HG03520 (cell line): Measurements from ENCODE around the gene ST7.
A peak's percentile ranks its signal among the peaks of the same experiment; 100 is the strongest.

ENCODE experiments used
- ATAC-seq: cut with Tn5 transposase; IDR thresholded peaks from one replicate; pipeline ENCODE4 v1.9.1; 2021; ENCODE audit warnings: mild to moderate bottlenecking, moderate library complexity; ENCODE audit not compliant: unreplicated experiment

ST7 gene

DNA sequence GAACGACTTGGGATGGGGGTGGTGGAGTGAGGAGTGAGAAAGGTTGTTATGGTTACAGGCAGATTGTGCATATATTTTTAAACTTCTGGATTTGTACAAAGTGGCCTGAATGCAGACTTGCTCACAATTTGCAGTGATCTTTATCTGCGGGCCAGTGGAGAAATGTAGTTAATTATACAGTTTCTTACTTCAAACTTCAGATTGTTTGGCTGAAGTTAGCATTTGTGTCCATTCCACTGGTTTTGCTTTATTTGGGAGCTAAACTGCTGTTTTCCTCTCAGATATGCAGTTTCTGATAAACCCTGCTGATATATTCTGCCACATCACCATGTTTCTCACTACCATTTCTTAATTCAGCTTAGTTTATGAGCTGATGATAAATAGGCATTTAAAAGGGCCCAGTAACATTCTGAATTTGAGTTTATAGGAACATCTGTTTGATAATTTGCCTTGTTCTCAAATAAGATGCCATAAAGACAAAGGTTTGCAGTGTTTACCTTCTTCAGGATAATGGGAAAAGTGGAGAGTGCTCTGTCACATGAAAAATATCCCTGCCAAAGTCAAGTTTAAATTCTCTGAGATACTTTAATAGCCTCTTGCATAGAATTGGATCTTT, 170.1 kb downstream of the ST7 start:
- ATAC-seq: no peak

DNA sequence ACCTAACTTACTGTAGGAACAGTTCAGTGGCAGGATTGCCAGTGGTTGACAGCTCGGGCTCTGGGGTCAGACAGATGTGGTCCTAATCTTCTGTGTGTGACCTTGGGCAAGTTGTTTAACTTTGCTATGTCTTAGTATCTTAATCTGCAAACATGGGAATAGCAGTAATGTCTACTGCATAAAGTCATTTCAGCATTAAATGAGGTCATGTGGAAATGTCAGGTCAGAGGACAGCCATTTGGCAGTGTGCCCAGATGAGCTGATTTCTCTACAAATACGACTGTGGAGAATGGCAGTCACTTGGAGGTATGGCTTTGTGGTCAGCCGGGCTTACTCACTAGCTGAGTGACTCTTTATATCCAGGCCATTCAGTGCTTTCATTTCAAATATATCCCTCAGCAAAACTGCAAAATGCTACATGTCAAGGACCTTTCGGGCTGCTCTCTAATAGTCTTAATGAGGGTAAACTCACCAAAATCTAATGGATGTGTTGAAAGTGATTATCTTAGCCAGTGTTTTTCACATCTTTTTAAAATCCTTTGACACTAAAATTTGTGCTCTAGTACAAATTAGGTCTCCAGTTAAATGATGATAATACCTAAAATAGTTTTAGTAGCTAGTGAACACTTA, 171.4 kb downstream of the ST7 start:
- ATAC-seq: peak; percentile 77

DNA sequence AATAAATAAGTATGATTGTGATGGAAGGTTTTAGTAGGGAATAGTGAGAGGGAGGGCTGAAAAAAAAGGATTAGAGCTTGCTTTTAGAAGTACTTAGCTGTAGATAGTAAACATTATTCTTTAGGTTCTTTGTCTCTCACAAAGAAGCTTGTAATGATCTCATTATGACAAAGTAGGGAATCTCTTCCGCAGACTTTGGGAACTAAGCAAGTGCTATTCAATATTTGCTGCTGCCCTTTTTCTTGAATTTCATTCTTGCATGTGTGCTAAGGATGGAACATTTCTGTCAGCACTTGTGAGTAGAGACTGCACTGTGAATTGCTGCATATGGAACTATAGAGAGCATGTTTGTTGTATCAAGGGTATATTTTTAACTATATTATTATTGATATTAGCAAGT, 173.4 kb downstream of the ST7 start:
- no peak for ATAC-seq

DNA sequence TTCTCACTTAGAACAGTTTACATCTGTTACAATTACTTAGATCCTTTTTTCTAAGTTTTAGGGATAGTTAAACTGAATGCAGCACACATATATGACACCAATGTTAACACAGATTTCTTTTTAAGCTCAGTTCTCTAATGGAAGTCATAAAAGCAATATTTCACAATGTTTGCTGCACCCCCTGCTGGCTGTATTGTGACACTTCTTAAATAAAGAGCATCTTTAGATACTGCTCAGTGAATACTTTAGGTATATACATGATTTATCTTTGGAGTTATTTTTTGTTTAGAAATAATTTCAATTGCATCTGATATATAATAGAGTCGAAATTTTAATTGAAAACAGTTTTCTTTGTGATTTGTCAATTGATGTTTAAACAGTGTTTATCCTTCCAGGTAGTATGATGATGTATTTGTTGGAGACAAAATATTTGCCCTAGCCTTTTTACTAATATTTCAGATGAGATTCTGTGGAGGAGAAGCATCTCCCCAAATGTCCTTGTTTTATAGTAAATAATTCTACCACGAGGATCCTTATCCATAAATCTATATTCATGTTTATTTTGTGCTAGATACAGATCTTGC, 174.4 kb downstream of the ST7 start:
- peak; percentile 59 for ATAC-seq

DNA sequence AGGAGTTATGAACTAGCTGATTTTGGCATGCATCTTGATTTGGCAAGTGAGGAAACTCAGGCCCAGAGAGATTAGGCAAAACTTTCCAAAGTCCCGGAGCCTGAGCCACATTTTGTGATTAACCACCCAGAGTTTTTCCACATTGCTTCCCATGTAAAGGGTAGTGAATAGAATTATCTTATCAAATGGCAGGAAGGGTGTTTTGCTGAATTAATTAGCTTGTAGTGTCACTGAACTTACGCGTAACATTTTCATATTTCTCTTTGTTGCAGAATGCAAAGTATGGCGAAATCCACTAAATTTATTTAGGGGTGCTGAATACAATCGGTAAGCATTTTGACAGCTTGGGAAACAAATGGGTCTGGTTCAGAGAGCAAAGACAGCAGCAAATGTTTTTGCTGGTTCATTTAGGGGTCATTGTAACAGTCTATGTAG, 176.2 kb downstream of the ST7 start:
- no peak for ATAC-seq

DNA sequence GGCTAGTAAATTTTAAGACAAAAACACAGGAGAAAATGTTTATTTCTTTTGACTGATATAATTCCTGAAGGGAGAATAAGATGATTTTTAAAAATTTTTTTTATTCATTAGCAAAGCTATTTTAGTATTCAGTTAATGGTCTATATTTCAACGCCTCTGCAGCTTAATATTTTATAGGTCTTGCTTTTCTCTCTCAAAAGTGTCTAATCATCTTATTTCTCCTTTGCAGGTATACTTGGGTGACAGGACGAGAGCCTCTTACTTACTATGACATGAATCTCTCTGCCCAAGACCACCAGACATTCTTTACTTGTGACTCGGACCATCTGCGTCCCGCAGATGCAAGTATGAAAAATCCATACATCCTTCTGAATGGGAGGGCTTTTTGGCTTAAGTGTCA, 177.0 kb downstream of the ST7 start:
- ATAC-seq: no peak

DNA sequence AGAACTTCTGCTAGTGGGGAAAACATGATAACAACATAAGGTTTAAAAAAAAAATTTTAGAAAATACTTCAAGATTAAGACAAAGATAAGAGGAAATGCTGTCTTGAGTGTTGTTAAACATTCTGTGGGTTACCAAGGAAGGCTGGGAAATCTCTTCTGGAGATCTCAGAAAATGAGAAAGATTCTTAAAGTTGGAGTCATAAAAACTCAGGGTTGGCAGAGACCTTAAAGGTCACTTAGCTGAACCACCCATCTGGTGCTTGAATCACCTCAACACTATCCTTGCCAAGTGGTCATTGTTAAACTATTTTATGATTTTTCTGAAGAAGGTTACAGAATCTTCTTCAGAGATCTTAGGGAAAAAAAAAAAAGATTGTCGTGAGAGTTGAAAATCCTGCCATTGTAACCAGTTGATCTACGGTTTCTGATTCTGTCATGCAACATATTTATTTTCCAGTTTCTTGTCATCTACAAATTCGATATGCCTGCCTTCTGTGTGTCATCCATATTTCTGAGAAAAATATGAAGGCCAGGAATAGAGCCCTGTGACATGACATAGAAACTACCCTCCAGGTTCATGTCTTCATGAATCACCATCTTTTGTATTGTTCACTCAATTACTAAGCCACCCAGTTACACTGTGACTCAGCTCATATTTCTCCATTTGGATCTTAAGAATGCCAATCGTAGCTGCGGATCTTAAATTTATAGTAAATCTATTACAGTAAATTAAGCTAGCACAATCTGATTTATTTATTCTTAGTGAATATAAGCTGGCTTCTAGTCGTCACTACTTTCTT, 179.2 kb downstream of the ST7 start:
- no peak for ATAC-seq

DNA sequence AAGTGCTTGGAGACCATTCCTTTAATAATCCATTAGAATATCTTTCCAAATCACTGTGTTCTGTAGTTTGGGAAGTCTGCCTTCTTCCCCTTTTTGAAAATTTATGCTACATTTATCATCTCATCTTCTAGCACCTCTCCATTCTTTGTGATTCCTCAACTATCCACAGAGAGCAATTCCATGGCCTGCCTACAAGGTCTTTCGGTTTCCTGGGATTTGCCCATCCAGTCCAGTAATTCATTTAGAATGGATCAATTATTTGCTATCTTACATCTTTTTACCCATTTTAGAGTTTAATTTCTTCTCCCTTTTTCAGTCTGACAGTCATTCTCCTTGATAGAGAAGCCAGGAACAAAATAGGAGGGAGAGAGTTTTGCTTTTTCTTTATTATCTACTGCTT, 179.8 kb downstream of the ST7 start:
- no peak for ATAC-seq

DNA sequence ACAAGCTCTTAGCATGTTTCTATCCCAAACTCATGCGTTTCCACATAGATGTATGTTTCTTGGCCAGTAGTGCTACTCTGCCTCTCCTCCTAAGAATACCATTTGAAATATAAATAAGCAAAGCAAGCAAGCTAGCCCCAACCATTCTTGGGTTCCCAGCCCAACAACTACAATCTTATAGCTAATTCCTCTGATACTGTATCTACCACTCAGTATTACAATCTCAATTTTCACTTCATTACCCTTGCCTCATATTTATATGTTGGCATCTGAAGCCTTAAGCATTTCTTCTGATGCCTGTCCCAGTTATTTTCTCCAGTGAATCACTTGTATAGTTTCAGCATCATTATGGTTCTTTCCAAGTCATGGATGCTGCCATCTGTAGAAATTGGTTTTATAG, 181.1 kb downstream of the ST7 start:
- ATAC-seq: no peak

DNA sequence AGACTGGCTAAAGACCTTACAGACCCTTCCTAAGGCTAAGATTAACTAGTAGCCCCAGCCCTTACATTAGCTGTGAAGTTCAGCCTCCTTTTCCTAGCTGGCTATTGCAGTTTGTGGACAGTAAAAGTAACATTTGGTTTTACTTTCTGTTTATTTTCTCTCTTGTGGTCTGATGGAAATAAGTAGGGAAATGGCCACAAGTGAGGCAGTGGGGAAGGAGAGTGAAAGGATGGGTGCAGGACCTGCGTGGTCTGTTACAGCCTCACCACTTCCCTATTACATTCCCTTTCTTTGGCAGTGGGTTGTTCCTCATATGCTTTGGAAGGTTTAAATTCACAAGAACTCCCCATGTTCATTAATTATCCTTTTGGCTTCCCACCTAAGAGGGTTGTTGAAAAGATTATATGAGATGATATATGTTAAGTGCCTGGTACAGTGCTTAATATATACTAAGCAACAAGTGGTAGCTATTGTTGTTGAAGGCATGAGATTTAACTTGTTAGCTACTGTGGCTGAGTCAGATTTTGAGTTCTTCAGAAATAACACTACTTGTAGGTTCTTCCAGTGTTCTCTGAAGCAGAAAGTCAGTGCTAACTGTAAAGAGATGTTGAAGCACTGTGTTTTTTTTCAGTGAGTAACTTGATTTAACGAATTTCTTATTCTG, 181.7 kb downstream of the ST7 start:
- ATAC-seq: no peak

DNA sequence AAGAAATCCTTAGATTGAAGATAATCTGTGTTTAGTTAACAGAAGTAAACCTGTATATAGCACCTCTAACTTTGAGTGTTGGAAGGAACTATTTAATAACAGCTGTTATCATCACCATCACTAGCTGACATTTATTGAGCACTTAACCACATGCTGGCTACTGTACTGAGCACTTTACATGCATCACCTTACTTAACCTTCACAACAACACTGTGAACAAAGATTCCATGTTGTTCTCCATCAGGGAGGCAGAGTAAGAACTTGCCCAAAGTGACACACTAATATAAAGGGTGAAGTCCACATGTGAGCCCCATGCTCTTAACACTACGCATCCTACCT, 182.2 kb downstream of the ST7 start:
- no peak for ATAC-seq

DNA sequence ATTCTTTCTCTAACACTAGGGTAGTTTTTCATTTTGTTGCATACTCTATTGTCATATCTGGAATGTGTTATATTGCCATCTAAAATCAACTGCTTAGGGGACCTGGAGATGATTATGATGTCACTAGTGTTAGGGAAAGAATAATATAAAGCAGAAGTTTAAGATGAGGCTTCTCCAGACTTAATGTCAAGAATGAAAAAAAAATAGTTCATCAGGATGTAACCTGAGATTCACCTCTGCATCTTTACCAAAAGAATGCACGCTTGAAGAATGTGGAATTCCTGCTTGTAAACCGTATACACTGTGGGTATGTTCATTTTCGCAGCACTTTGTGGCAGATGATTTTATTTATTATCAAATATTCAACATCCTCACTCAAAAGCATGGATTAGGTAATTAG, 184.6 kb downstream of the ST7 start:
- ATAC-seq: no peak

DNA sequence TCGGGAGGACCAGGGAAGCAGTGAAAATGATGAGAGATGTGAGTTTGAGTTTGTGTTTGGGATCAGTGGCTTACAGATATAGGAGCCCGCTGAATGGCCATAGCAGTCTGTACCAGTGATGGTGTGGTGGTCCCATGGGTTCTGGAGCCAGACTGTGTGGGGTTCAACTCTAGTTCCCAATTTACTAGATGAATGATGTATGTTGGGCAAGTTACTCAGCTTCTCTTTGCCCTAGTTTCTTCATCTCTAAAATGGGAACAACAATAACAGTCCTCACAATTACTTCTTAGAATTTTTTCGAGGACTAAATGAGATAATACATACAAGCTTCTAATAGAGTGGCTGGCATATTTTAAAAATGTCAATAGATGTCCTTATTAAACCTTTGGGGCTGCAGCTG, 185.2 kb downstream of the ST7 start:
- ATAC-seq: no peak

DNA sequence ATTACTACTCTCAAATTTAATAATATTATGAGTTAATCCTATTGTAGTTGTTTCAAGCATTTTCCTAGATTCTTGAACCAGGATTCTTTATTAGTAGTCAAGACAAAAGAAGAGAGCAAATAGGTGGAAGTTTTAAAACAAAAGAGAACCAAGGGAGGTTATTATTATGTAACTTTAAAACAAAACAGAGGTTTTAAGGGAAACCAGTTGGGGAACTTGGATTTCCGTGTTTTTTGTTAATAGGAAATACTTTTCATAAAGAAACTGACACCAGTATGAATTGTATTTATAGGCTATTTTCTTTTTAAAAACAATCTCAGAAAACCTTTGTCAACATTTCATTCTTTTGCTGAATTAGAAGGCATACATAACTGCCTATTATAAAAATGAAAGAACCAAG, 185.7 kb downstream of the ST7 start:
- ATAC-seq: no peak

DNA sequence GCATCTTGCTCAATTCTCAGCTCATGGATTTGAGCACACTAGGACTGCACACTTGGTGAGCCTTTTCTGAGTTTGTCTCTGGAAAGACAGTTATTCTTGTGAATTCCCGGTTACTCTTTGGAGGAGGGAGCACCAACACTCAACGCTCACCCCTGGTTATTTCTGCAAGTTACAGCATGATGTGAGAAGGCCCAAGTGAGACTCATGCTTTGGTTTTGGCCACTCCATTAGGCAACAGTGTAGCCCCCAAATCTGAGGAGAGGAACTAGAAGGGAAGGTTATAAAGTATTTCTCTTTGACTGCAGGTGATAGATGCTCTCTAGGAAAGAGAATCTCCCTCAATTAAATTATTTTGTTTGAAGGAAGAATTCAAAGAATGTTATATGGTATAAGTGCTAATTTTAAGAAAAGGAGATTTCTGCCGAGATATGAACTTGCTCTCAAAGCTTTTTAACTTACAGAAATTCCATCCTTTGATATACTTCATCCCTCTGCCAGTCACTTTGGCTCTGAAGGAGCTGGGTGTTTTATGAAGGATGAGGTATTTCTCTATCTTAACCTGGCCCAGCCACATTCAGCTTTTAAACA, 186.2 kb downstream of the ST7 start:
- ATAC-seq: no peak

DNA sequence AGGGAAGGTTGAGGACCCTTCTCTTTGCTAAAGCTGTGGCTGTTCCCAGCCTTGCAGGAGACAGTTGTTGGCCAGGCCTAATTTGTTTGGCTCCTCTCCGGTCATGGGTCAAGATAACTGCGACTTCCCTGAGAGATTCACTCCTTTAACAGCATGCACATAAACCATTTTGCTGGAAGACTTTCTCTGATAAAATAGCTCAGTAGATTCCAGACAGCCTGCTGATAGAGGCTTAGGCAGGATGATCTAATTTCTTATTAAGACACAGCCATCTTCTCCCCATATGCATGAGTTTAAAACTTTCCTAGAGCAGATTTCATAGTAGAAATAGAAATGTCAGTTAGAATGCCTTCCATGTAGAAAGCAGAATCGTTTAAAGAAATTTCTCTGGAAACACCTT, 187.6 kb downstream of the ST7 start:
- no peak for ATAC-seq

DNA sequence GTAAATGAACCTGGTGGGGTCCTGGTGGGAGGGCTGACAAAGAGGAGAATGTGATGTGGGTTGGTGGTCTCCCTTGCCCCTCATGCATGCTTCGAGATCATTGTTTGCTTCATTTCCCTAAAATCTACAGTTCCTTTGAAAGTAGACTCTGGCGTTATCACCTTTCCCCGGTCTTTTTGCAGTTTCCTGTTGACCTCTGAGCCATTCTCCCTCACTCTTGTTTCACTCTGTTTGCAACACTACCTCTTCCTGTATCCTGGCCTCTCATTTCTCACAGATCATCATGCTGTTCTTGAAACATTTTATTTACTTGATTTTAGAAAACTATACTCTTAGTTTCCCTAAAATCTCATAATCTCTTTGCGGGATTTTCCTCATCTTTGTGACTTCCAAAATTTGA, 189.8 kb downstream of the ST7 start:
- ATAC-seq: no peak

DNA sequence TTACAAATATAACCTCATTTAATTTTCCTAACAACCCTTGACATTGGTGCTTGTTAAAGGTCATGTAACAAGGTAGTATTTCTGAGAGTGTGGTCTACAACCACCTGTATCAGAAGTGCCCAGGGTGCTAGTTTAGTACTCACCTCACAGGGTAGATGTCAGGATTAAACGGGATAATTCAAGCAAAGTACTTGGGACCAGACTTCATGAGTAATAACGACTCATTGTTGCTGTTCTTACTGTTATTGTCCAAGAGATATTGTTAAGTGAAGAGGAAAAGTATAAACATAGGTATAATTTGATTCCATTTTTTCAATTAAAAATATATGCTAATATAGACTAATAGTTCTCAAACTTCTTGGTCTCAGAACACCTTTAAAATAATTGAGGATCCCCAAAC, 190.3 kb downstream of the ST7 start:
- no peak for ATAC-seq

DNA sequence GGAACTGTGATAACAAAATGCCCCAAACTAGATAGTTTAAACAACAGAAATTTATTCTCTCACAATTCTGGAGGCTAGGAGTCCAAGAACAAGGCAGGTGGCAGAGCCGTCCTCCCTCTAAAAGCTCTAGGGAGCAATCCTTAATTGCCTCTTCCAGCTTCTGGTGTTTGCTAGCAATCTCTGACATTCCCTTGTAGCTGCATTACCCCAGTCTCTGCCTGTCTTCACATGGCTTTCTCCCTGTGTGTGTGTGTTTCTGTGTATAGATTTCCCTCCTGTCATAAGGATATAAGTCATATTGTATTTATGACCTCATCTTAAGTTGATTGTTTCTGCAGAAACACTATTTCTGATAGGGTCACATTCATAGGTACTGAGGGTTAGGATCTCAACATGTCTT, 192.0 kb downstream of the ST7 start:
- no peak for ATAC-seq

DNA sequence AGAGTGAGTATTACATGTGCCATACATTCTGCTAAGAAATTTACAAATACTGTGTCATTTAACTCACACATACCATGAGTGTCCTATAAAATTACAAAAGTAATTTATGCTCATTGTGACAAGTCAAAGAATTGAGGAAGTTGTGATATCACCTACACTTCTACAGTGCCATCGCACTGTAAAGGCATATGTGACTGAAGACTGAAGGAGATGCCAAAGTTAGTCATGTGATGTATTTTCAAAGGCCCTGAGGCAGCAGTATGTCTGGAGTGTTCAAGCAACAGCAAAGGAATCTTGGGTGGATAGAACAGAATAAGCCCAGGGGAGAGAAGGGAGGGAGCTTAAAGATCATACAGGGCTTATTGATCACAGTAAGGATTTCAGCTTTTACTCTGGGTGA, 192.8 kb downstream of the ST7 start:
- ATAC-seq: no peak

DNA sequence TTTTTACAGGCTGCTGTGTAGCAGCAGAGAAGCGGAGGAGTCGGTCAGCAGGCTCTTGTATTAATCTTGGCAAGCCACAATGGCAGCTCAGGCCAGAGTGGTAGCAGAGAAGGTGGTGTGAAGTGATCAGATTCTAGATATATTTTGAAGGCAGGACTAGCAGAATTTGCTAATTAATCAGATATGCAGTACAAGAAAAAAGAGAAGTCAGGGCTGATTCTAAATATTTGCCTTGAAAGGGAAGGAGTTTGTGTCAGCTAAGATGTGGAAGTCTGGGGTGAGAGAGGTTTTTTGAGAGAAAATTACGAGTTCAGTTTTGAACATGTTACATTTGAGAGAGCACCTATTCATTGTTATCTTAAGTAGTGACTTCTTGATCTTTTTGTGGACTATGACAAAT, 193.2 kb downstream of the ST7 start:
- no peak for ATAC-seq
